ENCODE measurements around the gene CACNA1S.

CACNA1S gene

GRCh38 chr1:201114245-201115131, 2.3 kb upstream of the CACNA1S start:
- DNase-seq, result peak; percentile 91 to 98 (median 97)

- no peak for DNase-seq
These were observed 1.4 kb upstream of the CACNA1S start for GRCh38 chr1:201113451-201114244.

- DNase-seq, result no peak
These were observed 700 bp upstream of the CACNA1S start for GRCh38 chr1:201112926-201113325.

- no peak for DNase-seq
These were observed 554 bp downstream of the CACNA1S start for GRCh38 chr1:201111672-201112071.

GRCh38 chr1:201111156-201111555, 1.1 kb downstream of the CACNA1S start:
- no peak for DNase-seq

DNA sequence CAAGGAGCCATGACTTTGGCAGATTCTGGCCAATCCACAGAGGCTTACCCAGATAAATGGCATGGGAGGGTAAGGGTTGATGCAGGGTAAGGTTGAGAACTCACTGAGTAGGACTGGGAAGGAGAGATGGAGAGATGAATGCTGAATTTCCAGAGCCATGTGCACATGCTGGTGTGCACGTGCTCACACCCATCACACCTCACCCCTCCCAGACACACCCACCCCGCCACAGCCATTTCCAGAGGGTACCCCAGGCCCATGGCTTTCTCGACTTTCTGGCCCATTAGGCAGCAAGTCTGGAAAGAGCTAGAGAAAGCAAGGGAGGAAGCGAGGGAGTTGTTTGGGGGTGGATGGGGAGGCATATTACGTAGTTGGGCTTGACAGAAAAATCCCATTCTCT, 1.6 kb downstream of the CACNA1S start:
- DNase-seq, result no peak

GRCh38 chr1:201110138-201110537, 2.1 kb downstream of the CACNA1S start:
- no peak for DNase-seq

DNA sequence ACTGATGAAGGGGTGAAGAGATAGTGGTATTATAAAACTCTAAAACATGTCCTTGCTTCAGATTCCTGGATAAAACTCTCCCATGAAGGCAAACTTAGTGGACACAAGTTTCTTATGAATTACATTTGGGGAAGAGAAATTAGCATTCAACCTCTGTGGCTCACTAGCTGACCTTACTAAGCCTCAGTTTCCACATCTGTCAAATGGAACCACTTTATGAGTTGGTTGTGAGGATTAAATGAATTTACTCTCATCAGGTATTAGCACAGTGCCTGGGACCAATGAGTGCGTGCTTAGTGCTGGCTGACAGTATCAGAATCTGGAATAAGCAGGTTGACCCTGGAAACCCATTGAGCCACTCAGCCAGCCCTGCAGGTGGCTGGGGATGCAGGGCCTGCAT, 2.6 kb downstream of the CACNA1S start:
- DNase-seq, result no peak

- DNase-seq, result peak; percentile 78 to 98 (median 89)
These were observed 3.6 kb downstream of the CACNA1S start for GRCh38 chr1:201108614-201109013.

DNA sequence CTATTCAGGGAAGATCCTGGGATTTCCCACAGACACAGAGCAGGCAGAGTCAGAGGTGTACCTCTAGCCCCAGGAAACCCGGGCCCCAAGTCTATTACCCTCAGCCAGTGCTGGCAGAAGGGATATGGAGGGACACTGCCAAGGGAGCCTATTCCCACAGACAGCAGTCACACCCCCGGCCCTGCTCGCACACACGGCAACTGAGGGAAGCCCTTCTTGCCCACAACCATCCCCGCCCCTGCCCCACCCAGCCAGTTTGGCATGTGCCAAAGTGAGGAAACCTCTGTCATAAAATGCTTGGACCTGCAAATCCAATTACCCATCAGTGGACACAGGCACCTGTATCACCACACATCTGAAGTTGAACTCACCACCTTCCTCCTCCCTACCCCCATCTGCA, 6.5 kb downstream of the CACNA1S start:
- no peak for DNase-seq

- DNase-seq, result no peak
These were observed 8.1 kb downstream of the CACNA1S start for GRCh38 chr1:201104141-201104540.

- DNase-seq, result no peak
These were observed 8.6 kb downstream of the CACNA1S start for GRCh38 chr1:201103666-201104065.

GRCh38 chr1:201100169-201100930, 11.9 kb downstream of the CACNA1S start:
- DNase-seq, result no peak

- no peak for DNase-seq
These were observed 13.1 kb downstream of the CACNA1S start for GRCh38 chr1:201098992-201099677.

DNA sequence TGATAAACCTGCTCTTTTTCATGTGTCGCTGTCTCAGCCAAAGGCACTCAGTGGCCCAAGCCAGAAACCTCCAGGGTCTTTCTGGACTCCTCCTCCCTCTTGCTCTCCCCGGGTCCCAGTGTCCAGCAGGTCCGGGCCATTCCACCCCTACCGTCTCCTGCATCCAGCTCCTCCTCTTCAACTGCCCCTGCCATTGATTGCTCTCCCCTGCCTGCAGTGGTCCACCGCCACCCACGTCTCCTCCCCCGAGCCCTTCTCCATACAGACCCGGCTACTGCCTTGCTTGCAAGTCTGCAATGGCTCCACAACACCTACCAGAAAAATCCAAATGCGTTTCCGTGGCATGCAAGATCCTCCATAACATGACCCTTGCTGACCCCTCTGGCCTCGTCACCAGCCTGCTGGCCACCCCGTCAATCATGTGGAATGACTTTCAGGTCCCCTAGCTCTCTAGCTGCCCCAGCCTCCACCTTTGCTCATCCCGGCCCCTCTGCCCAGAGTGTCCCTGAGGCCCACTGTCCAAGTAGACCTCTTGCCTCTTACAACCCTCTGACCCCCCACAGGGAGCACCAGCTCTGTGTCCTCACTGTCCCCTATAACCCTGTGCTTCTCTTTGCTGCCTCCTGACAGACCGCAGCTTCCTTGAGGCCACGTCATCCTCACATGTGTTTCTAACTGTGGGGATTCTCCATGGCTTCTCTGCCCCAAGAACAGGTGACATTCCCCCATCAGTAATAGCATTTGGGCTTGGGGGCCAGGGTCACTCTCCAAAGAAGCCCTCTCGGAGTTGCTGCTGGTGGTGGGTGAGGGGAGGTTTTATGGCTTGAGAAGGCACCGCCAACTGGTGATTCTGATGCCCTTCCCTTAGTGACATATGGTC, 15.0 kb downstream of the CACNA1S start:
- no peak for DNase-seq

GRCh38 chr1:201096041-201096461, 16.2 kb downstream of the CACNA1S start:
- no peak for DNase-seq

GRCh38 chr1:201095581-201095980, 16.6 kb downstream of the CACNA1S start:
- DNase-seq, result no peak

GRCh38 chr1:201094832-201095231, 17.4 kb downstream of the CACNA1S start:
- DNase-seq, result no peak

DNA sequence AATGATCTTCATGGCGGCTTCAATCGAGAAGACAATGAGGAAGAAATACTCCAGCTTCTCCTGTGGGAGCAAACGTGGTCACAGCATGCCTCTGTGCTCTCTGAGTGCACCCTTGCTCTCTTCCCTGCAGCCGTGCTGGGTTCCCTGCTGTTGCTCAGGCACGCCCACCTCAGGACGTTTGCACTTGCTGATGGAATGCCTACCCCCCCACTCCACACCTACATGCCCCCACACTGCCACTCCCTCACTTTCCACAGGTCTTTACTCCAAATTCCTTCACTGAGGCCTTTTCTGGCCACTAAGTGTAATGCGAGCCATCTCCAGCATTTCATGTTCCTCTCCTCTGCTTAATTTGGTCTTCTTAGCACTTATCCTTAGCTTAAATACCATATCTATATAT, 18.3 kb downstream of the CACNA1S start:
- no peak for DNase-seq

- DNase-seq, result no peak
These were observed 18.7 kb downstream of the CACNA1S start for GRCh38 chr1:201093561-201093960.

- no peak for DNase-seq
These were observed 19.5 kb downstream of the CACNA1S start for GRCh38 chr1:201092738-201093137.

- no peak for DNase-seq
These were observed 21.0 kb downstream of the CACNA1S start for GRCh38 chr1:201091256-201091655.
